HG03280 (cell line): ENCODE data around the gene SPIRE1.

ENCODE experiments used
- ATAC-seq: cut with Tn5 transposase; IDR thresholded peaks from one replicate; pipeline ENCODE4 v1.9.1; 2021; ENCODE audit warnings: mild to moderate bottlenecking, moderate library complexity; ENCODE audit not compliant: unreplicated experiment

SPIRE1 gene

GRCh38 chr18:12456441-12456840, 201.5 kb downstream of the SPIRE1 start:
- ATAC-seq: no peak

DNA sequence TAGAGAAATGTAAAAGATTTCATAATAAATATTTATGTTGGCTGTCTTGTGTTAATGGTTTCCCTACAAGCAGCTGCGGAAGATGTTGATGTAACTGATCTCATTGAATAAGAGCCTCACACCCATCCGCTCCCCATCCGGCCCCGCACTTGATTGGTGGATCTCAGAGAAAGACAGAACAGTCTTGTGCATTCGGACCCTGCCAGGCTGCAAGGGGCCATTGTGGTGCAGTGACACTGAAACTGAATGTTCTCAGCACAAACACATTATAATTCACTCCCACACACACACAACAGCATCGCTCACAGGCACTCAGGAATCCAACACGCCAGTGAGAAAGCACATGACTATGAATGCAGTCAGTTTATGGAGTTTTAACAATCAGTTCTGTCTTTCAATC, 202.4 kb downstream of the SPIRE1 start:
- ATAC-seq: no peak

- ATAC-seq: no peak
Measured at GRCh38 chr18:12452784-12453183, 205.1 kb downstream of the SPIRE1 start.

DNA sequence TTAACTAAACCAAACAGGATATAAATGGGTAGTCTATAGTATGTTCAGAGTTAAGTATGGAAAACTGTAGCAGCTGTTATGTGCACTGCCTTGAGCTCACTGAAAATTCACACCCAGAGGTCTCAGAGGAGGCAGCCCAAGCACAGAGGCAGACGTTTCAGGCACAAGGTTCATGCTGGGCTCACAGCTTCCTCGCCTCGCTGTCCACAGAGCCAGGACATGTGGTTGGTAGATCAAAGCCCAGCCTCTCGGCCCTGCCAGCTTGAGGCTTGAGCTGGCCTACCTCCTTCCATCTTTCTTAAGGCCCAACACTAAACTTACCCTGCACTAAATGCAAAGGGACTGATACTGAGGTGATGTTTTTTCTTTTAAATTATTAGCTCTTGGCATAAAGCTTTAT, 206.5 kb downstream of the SPIRE1 start:
- no peak for ATAC-seq

DNA sequence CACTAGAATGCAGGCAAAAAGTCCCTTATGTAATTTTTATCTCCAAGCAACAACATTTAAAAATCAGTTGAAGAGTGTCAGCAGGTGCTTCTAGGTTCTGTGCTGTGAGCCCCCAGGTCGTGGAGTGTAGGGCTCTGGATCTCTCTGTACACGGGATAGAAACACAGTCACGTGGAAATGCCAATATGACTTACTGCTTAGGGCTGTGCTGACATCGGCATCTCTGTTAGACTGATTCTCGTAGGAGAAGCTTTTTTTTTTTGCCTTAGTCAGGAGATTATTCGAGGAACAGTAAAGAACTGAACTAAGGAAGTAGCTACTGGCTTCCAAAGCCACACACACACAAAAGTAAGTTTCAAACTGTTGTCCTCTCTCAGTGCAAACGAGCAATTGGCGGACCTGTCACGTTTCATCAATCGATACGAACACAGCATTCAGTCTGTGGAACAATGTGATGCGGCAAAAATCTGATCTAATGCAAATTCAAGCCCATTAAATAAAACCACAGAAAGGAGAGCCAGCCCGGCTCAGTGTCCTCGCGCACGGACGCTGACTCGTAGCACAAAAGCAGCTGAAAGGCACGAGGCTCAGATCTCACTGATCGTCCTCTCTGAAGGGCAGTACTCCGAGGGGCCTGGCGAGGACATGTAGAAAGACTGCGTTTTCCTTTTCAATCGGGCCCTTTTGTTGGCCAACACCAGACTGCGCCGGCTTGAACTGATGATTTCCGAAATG, 208.7 kb downstream of the SPIRE1 start:
- ATAC-seq: no peak

DNA sequence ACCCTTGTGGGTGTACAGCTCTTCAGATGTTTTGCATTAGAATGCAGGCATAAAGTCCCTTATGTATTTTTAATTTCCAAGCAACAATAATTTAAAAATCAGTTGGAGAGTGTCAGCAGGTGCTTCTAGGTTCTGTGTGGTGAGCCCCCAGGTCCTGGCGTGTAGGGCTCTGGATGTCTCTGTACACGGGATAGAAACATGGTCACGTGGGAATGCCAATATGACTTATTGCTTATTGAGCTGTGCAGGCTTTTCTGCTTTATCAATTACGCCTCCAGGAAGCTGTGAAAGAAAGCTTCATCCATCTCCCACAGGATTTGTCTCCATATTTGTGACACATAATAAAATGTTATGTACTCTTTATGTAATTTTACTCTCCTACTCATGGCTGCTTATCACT, 212.4 kb downstream of the SPIRE1 start:
- ATAC-seq: no peak

DNA sequence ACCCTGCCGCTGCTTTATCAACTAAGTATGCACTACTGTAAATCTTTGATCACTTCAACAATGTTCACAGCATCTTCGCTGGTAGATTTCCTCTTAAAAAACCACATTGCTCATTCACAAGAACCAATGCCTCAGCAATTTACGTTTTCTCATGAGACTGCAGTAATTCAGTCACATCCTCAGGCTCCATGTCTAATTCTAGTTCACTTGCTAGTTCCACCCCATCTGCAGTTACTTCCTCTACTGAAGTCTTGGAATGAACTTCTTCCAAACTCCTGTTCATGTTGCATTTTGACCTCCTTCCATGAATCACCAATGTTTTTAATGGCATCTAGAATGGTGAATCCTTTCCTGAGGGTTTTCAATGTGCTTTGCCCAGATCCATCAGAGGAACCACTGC, 214.4 kb downstream of the SPIRE1 start:
- ATAC-seq: no peak

DNA sequence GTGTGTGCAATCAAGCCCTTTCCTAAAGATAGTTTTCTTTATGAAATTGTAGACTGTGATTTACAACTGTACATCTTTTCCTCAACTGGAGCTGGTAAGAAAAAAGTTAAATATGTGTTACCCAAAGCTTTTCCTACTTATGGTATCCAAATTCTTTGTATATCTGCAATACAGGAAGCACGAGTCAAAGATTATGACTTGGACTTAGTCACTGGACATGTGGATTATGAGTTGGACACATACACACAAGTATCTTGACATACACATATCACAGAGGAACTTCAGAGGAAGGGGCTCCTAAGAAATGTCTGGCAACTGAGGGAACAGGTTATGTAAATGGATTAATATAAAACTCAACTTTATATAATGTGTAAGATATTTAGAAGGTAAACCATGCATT, 215.0 kb downstream of the SPIRE1 start:
- ATAC-seq: no peak

GRCh38 chr18:12441475-12442034, 216.4 kb downstream of the SPIRE1 start:
- no peak for ATAC-seq

GRCh38 chr18:12438257-12438656, 219.7 kb downstream of the SPIRE1 start:
- ATAC-seq: no peak

DNA sequence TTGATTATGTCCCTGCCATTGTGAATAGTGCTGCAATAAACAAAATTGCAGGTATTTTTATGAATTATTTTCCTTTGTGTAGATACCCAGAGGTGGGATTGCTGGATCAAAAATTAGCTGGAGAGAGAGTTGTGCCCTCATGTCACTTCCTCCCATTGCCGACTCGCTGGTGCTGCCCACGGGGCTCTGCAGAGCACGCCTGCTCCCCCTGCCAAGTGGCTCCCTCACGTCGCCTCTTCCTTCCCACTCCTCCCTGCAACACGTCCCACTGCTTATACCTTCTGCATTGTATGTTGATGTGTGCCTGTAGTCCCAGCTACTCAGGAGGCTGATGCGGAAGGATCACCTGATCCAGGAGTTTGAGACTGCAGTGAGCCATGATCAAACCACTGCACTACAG, 222.0 kb downstream of the SPIRE1 start:
- ATAC-seq: no peak

- no peak for ATAC-seq
Measured at GRCh38 chr18:12434541-12434929, 223.4 kb downstream of the SPIRE1 start.

DNA sequence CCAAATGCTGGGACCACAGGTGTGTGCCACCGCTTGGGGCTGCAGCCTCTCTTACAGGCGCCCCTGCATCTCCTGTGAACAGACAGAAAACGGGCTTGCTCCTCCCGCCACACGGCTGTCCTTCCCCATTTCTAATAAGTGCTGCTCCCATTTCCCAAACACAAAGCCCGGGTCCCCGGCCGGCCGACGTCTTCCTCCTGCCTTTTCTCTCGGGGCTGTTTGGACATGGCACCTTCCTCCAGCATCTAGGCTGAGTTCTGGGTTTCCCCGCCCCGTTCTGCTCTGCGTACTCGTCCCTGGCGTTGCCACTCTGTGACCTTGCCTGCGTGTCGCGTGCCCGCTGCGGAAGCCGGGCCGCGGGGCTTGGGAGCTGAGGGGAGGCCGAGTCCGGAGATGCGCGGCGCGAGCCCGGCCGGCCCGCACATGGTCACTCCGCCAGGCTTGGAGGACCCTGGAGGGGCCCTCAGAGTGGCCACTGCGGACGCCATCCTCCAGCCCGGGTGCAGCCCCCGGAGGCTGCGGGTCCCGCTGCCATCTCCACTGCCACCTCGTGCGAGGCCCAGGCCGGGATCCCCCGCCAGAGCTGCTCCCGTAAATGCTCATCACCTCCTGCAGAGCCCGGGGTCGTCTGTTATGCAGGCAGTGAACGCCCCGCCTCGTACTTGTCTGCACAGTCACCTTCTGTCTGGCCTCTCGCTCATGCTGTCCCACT, 223.9 kb downstream of the SPIRE1 start:
- ATAC-seq: no peak

DNA sequence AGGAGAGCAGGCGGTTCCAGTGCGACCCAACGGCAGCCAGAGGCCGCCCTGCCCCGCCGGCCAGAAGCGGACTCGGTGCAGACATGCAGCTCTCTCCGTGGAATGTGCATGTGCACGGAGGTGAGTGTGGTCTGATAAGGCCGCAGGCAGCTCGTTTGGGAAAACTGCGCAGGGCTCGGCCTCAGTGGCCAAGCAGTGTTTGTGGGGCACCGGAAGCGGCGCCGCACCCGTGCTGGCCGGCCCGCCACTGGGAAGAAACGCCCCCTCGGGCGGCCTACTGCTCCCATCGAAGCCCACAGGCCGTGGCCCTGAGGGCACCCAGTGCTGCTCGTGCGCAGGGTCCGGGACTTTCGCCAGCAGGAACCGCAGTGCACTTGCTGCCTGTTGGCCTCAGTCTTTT, 225.0 kb downstream of the SPIRE1 start:
- ATAC-seq: no peak

- ATAC-seq: no peak
Measured at GRCh38 chr18:12432196-12432595, 225.7 kb downstream of the SPIRE1 start.

DNA sequence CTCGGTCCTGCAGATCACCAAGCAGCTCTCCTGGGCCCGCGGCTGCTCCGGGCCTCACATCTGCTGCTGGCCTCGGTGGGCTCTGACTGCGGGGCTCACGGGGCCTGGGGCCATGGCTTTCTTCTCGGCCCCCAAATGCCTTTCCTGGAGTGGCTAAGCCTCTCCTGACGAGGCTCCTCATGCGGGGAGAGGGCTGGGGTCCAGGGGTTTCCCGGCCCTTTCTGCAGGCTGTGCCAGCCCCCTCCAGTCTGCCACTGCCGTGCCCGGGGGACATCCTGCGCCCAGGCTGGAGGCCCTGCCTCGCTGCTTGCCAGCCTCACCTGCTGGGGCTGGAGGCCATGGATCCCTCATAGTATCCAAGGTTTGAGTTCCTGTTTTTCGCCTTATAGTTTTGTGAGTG, 226.3 kb downstream of the SPIRE1 start:
- ATAC-seq: no peak

DNA sequence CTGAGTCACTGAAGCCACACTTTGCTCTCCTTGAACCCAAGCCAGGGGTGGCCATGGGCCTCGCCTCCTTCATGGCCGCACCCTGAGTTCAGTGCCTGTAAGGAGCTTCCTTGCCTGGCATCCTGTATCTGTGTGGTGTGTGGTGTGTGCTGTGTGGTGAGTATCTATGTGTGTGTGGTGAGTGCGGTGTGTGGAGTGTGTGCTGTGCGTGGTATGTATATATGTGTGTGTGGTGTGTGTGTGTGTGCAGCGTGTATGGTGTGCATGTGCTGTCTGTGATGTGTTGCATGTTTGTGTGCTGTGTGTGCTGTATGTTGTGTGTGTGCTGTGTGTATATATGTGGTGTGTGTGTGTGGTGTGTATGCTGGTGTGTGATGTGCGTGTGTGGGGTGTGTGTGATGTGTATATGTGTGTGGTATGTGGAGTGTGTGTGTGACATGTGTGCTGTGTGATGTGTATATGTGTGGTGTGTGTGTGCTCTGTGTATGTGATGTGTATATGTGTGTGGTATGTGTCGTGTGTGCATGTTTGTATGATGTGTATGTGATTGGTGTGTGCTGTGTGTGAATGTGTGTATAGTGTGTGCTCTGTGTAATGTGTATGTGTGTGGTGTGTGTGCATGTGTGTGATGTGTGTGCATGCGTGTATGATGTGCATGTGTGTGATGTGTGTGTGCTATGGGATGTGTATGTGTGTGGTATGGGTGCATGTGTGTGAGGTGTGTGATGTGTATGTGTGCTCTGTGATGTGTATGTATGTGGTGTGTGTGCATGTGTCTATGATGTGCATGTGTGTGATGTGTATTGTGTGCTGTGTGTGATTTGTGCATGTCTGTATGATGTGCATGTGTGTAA, 227.5 kb downstream of the SPIRE1 start:
- ATAC-seq: no peak

DNA sequence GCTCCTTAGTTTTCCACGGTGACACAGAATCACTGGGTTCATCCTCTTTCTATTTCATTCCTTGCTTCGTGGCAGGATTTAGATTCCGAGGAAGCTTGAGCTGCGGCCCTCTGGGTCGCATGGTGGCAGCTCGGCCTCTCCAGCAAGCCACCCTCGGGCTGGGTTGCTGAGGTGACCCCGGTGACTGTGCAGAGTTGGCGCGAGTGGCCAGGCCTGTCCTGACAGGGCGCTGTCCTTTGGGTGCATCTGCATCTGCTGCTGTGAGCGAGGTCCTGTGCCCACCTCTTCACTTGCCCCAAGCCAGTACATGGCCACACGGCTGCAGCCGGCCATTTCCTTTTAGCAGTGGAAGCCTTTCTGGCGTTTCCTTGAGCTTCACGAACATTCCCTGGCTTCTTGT, 228.4 kb downstream of the SPIRE1 start:
- no peak for ATAC-seq

DNA sequence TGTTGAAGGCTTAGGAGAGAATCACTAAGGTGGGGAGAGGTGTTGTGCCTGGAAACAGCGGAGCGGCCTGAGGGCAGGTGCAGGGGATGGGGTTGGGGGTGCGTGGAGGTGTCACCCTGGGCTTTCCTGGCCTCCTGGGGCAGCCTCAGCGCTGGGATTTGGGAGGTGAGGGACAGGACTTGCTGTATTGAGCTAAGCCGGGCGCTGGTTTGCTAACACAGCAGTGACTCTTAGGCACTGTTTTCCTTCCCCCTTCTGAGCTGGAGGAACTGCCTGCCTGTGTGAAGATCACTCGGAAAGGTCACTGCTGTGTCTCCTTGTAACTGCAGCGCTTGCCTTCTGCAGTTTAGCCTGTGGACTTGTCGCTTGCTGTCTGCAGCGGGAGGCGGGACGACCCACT, 229.0 kb downstream of the SPIRE1 start:
- no peak for ATAC-seq

DNA sequence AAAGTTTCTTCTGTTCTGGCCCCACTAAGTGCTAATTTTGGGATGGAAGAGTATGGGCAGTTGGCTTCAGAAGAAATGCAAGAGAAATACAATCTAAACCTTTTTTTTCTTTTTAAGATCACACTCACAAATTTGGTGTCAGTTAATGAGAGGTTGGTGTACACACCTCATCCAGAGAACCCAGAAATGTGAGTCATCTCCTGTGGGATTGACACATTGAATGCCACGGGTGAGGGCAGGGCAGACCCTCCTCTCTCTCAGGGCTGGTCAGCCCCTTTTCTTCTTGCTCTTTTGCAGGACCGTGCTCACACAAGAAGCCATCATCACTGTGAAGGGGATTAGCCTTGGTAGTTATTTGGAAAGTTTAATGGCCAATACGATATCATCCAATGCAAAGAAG, 231.0 kb downstream of the SPIRE1 start:
- no peak for ATAC-seq

DNA sequence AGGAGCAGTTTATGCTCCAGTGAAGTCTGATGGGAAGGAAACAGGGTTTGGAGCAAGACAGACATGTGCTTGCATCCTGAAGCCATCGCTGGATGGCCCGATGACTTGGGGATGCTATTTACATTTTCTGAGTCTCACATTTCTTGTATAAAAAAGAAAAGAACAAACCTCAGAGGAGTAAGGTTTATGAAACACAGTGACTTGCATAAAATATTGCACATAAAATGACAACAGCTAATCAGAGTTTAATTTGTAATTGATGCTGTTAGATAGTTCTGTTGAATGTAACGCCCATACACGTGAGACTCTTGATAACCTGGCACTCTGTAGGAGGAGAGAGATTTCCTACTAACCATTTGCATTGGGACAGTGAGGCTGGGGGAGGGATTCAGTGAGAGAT, 233.7 kb downstream of the SPIRE1 start:
- ATAC-seq: no peak
